Measurements from ENCODE around the gene GLDN. TPM values are rescaled to one million over a fixed set of nuclear protein-coding genes. Genes with fewer than 3 reads are reported as not detected.

The GLDN gene
- total and polyA plus RNA-seq, 4 experiments from 2014 or later = not detected

GRCh38 chr15:51369451-51369761 lies 28.0 kb downstream of the GLDN start:
- no peaks in the 10 kb centered on the region for H3K27me3 ChIP-seq (ENCODE audit: insufficient read depth, low read length)
- H3K4me1 Mint-ChIP-seq = no peaks in the 10 kb centered on the region
- intact Hi-C loops (cut with micrococcal nuclease) = no loop called here
- H3K9me3 Mint-ChIP-seq = peaks cover 0 to 3% (median 0%) of the 10 kb centered on the region in 8 donors
- no peak for DNase-seq
- H3K27ac ChIP-seq (ENCODE audit: low read depth, low read length) = no peak overlapping the region
- no peaks in the 10 kb centered on the region for H3K36me3 Mint-ChIP-seq
- ChIA-PET CTCF (ENCODE audit: partially characterized antibody) (no interaction called here), POLR2A (ENCODE audit: partially characterized antibody) (no interaction called here)
- H3K4me3 ChIP-seq (ENCODE audit: low read length in 2 of 2) = no peak overlapping the region
- H3K36me3 ChIP-seq (ENCODE audit: insufficient read depth, low read length) = no peaks in the 10 kb centered on the region
- H3K4me1 ChIP-seq (ENCODE audit: insufficient read depth, low read length) = no peaks in the 10 kb centered on the region
- no peak overlapping the region for H3K27ac Mint-ChIP-seq
- H3K4me3 Mint-ChIP-seq = no peak overlapping the region
- H3K27me3 Mint-ChIP-seq = peaks cover 0 to 3% of the 10 kb centered on the region in 2 donors
- no peaks in the 10 kb centered on the region for H3K9me3 ChIP-seq (ENCODE audit: control insufficient read depth in 1 of 2, low read length in 2 of 2)

DNA sequence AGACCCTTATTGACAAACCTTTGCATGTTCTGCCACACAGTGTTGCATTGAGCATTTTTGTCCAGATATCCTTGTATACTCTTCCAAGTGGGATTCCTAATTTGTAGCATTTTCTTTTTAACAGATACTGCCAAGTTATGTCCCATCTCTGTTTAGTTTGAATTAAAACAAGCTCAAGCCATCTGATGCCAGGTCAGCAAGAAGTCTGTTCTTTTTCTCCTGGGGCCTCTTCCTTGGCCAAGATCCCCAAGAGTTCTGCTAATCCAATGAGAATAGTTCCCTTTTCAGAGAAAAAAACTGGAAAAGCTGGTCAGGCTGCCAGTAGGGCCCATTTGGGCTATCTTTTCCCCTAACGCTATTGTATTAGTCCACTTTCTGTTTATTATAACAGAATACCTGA lies 29.8 kb downstream of the GLDN start:
- no peak for DNase-seq
- Histone ChIP-seq H3K4me3 (ENCODE audit: low read length in 2 of 2) (no peak overlapping the region), H3K4me1 (ENCODE audit: insufficient read depth, low read length) (no peaks in the 10 kb centered on the region), H3K27ac (ENCODE audit: low read depth, low read length) (no peak overlapping the region), H3K27me3 (ENCODE audit: insufficient read depth, low read length) (no peaks in the 10 kb centered on the region), H3K9me3 (ENCODE audit: control insufficient read depth in 1 of 2, low read length in 2 of 2) (no peaks in the 10 kb centered on the region), H3K36me3 (ENCODE audit: insufficient read depth, low read length) (no peaks in the 10 kb centered on the region)
- ChIA-PET CTCF (ENCODE audit: partially characterized antibody) (no interaction called here), POLR2A (ENCODE audit: partially characterized antibody) (no interaction called here)
- Mint-ChIP-seq H3K36me3 (no peaks in the 10 kb centered on the region), H3K27ac (no peak overlapping the region), H3K27me3 (peaks cover 0 to 1% of the 10 kb centered on the region in 2 donors), H3K4me1 (no peaks in the 10 kb centered on the region), H3K9me3 (peaks cover 0 to 3% (median 0%) of the 10 kb centered on the region in 8 donors), H3K4me3 (no peak overlapping the region)
- intact Hi-C loops (cut with micrococcal nuclease) = no loop called here

DNA sequence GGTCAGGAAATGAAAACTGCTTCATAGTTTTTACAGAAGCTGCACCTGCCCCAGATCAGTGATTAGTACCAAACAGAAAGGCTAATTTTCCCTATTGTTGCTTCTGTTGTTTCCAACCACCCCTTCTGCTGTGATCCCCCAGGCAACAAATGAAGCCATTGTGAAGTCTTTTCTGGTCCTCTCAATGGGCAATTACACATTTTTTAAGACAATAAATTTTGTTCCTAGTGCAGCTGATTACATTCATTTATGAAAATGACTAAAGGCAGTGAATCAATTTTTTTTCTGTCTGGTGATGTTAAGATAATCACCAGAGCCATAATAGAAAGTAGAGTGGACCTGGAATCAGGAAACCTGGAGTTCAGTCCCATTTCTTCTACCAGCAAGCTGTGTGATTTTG lies 32.7 kb downstream of the GLDN start:
- H3K4me3 Mint-ChIP-seq = no peak overlapping the region
- no peaks in the 10 kb centered on the region for H3K4me1 Mint-ChIP-seq
- H3K36me3 ChIP-seq (ENCODE audit: insufficient read depth, low read length) = no peaks in the 10 kb centered on the region
- no peaks in the 10 kb centered on the region for H3K9me3 ChIP-seq (ENCODE audit: control insufficient read depth in 1 of 2, low read length in 2 of 2)
- DNase-seq = no peak
- H3K9me3 Mint-ChIP-seq = peaks cover 0 to 3% (median 0%) of the 10 kb centered on the region in 8 donors
- H3K36me3 Mint-ChIP-seq = no peaks in the 10 kb centered on the region
- intact Hi-C loops (cut with micrococcal nuclease) = no loop called here
- ChIA-PET CTCF (ENCODE audit: partially characterized antibody) (no interaction called here), POLR2A (ENCODE audit: partially characterized antibody) (no interaction called here)
- no peaks in the 10 kb centered on the region for H3K27me3 ChIP-seq (ENCODE audit: insufficient read depth, low read length)
- no peak overlapping the region for H3K4me3 ChIP-seq (ENCODE audit: low read length in 2 of 2)
- H3K27me3 Mint-ChIP-seq = no peaks in the 10 kb centered on the region
- H3K27ac Mint-ChIP-seq = no peak overlapping the region
- H3K4me1 ChIP-seq (ENCODE audit: insufficient read depth, low read length) = no peaks in the 10 kb centered on the region
- no peak overlapping the region for H3K27ac ChIP-seq (ENCODE audit: low read depth, low read length)

- no peaks in the 10 kb centered on the region for H3K36me3 Mint-ChIP-seq
- CTCF ChIA-PET (ENCODE audit: partially characterized antibody) = no interaction called here
- H3K27ac Mint-ChIP-seq = no peak overlapping the region
- no peak overlapping the region for H3K4me3 Mint-ChIP-seq
- H3K9me3 Mint-ChIP-seq = peaks cover 0 to 3% (median 0%) of the 10 kb centered on the region in 8 donors
- intact Hi-C loops (cut with micrococcal nuclease) = no loop called here
- Histone ChIP-seq H3K36me3 (ENCODE audit: insufficient read depth, low read length) (no peaks in the 10 kb centered on the region), H3K4me3 (ENCODE audit: low read length in 2 of 2) (no peak overlapping the region), H3K4me1 (ENCODE audit: insufficient read depth, low read length) (no peaks in the 10 kb centered on the region), H3K9me3 (ENCODE audit: control insufficient read depth in 1 of 2, low read length in 2 of 2) (no peaks in the 10 kb centered on the region), H3K27me3 (ENCODE audit: insufficient read depth, low read length) (no peaks in the 10 kb centered on the region), H3K27ac (ENCODE audit: low read depth, low read length) (no peak overlapping the region)
- H3K27me3 Mint-ChIP-seq = no peaks in the 10 kb centered on the region
- no peaks in the 10 kb centered on the region for H3K4me1 Mint-ChIP-seq
- POLR2A ChIA-PET (ENCODE audit: partially characterized antibody) = no interaction called here
- DNase-seq = no peak
Measured at GRCh38 chr15:51375966-51376640, 34.6 kb downstream of the GLDN start.

GRCh38 chr15:51377038-51377786 lies 35.8 kb downstream of the GLDN start:
- POLR2A ChIA-PET (ENCODE audit: partially characterized antibody) = no interaction called here
- H3K36me3 Mint-ChIP-seq = no peaks in the 10 kb centered on the region
- no peak for DNase-seq
- H3K9me3 Mint-ChIP-seq = peaks cover 0 to 3% (median 0%) of the 10 kb centered on the region in 8 donors
- no peak overlapping the region for H3K4me3 ChIP-seq (ENCODE audit: low read length in 2 of 2)
- H3K4me3 Mint-ChIP-seq = no peak overlapping the region
- intact Hi-C loops (cut with micrococcal nuclease) = no loop called here
- no peak overlapping the region for H3K27ac Mint-ChIP-seq
- H3K27me3 ChIP-seq (ENCODE audit: insufficient read depth, low read length) = no peaks in the 10 kb centered on the region
- CTCF ChIA-PET (ENCODE audit: partially characterized antibody) = no interaction called here
- H3K4me1 ChIP-seq (ENCODE audit: insufficient read depth, low read length) = no peaks in the 10 kb centered on the region
- no peaks in the 10 kb centered on the region for H3K9me3 ChIP-seq (ENCODE audit: control insufficient read depth in 1 of 2, low read length in 2 of 2)
- no peaks in the 10 kb centered on the region for H3K36me3 ChIP-seq (ENCODE audit: insufficient read depth, low read length)
- peaks cover 1 to 6% of the 10 kb centered on the region in 2 donors for H3K27me3 Mint-ChIP-seq
- no peak overlapping the region for H3K27ac ChIP-seq (ENCODE audit: low read depth, low read length)
- no peaks in the 10 kb centered on the region for H3K4me1 Mint-ChIP-seq

GRCh38 chr15:51378406-51378805 lies 37.0 kb downstream of the GLDN start:
- ChIA-PET CTCF (ENCODE audit: partially characterized antibody) (no interaction called here), POLR2A (ENCODE audit: partially characterized antibody) (no interaction called here)
- H3K27ac ChIP-seq (ENCODE audit: low read depth, low read length) = no peak overlapping the region
- H3K36me3 ChIP-seq (ENCODE audit: insufficient read depth, low read length) = no peaks in the 10 kb centered on the region
- DNase-seq = no peak
- H3K27me3 Mint-ChIP-seq = peaks cover 7 to 10% of the 10 kb centered on the region in 2 donors
- H3K4me3 ChIP-seq (ENCODE audit: low read length in 2 of 2) = no peak overlapping the region
- H3K4me1 ChIP-seq (ENCODE audit: insufficient read depth, low read length) = no peaks in the 10 kb centered on the region
- no peaks in the 10 kb centered on the region for H3K9me3 ChIP-seq (ENCODE audit: control insufficient read depth in 1 of 2, low read length in 2 of 2)
- no peak overlapping the region for H3K4me3 Mint-ChIP-seq
- H3K36me3 Mint-ChIP-seq = no peaks in the 10 kb centered on the region
- no peaks in the 10 kb centered on the region for H3K9me3 Mint-ChIP-seq
- no peak overlapping the region for H3K27ac Mint-ChIP-seq
- no peaks in the 10 kb centered on the region for H3K27me3 ChIP-seq (ENCODE audit: insufficient read depth, low read length)
- intact Hi-C loops (cut with micrococcal nuclease) = no loop called here
- H3K4me1 Mint-ChIP-seq = no peaks in the 10 kb centered on the region

DNA sequence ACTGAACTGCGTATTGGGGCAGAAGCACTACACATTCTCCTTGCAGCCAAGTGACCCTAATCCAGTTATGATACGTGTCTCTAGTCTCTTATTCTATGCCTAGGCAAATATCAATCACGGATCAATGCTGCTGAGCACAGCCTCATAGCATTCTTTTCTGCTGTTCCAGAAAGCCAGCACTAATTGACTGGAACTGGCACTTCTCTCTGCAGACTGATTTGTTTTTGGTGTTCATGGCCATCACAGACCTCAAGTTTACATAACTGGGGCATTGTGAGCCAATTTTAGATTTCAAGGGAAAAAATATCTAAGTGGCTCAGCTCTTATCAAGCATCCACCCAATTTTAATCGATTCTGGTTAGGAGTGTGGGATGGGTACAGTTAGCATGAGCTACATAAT lies 37.9 kb downstream of the GLDN start:
- Histone ChIP-seq H3K9me3 (ENCODE audit: control insufficient read depth in 1 of 2, low read length in 2 of 2) (no peaks in the 10 kb centered on the region), H3K4me3 (ENCODE audit: low read length in 2 of 2) (no peak overlapping the region), H3K4me1 (ENCODE audit: insufficient read depth, low read length) (no peaks in the 10 kb centered on the region), H3K36me3 (ENCODE audit: insufficient read depth, low read length) (no peaks in the 10 kb centered on the region), H3K27ac (ENCODE audit: low read depth, low read length) (no peak overlapping the region), H3K27me3 (ENCODE audit: insufficient read depth, low read length) (no peaks in the 10 kb centered on the region)
- H3K36me3 Mint-ChIP-seq = no peaks in the 10 kb centered on the region
- DNase-seq = no peak
- H3K27me3 Mint-ChIP-seq = peaks cover 8 to 10% of the 10 kb centered on the region in 2 donors
- ChIA-PET CTCF (ENCODE audit: partially characterized antibody) (no interaction called here), POLR2A (ENCODE audit: partially characterized antibody) (no interaction called here)
- no peaks in the 10 kb centered on the region for H3K9me3 Mint-ChIP-seq
- H3K4me1 Mint-ChIP-seq = no peaks in the 10 kb centered on the region
- H3K4me3 Mint-ChIP-seq = no peak overlapping the region
- intact Hi-C loops (cut with micrococcal nuclease) = no loop called here
- H3K27ac Mint-ChIP-seq = no peak overlapping the region
